Thoracic aorta (tissue), 2 donors: Measurements from ENCODE around the gene LGALS7. TPM values are rescaled to one million over a fixed set of nuclear protein-coding genes. Genes with fewer than 3 reads are reported as not detected.

Experiments
- ATAC-seq: fragments of 150-250 bp; one replicate; pipeline ENCODE4 v1.8.0; 2017; ENCODE audit warnings: low read depth; ENCODE audit not compliant: insufficient number of reproducible peaks, low FRiP score
- DNase-seq: peaks from one replicate; pipeline ENCODE4 v3.0.0-alpha.2; 2020; ENCODE audit warnings: low spot score
- H3K27ac ChIP-seq, 2 donors: fragments of 200-600 bp; sonication (generic); 1 replicate in 1 of 2; 2 replicates in 1 of 2; pipeline ENCODE4 v1.5.1; 2016; ENCODE audit warnings: mild to moderate bottlenecking in 2 of 2, moderate library complexity in 2 of 2
- H3K27me3 ChIP-seq: fragments of 200-600 bp; sonication (generic); replicated peaks from 2 replicates; pipeline ENCODE4 v1.6.0; 2016; ENCODE audit warnings: mild to moderate bottlenecking; ENCODE audit not compliant: insufficient read depth
- H3K36me3 ChIP-seq: fragments of 200-600 bp; sonication (generic); one replicate; pipeline ENCODE4 v1.5.1; 2016
- H3K4me1 ChIP-seq, 2 donors: fragments of 200-600 bp; sonication (generic); 1 replicate in 1 of 2; 2 replicates in 1 of 2; pipeline versions ENCODE4 v1.5.1 to v1.6.0; 2016; ENCODE audit warnings: low read depth in 2 of 2, mild to moderate bottlenecking in 1 of 2; ENCODE audit not compliant: control insufficient read depth in 1 of 2
- H3K4me3 ChIP-seq: fragments of 200-600 bp; sonication (generic); 2 replicates; pipeline ENCODE4 v1.5.1; 2016; ENCODE audit warnings: mild to moderate bottlenecking
- H3K9me3 ChIP-seq: fragments of 200-600 bp; sonication (generic); 2 replicates; pipeline ENCODE4 v1.5.1; 2016
- CTCF ChIP-seq: fragments of 200-600 bp; sonication (generic); IDR thresholded peaks from one replicate; pipeline ENCODE4 v1.5.1; 2019; ENCODE audit warnings: antibody characterized with exemption
- total RNA-seq, 2 donors: library from RNA; depleted of rRNA; stranded (reverse); fragments of >200 nt; gene quantifications; one replicate each; pipeline versions ENCODE4 v1.1.0 to v1.2.3, GENCODE V29; 2016

Gene LGALS7
- total RNA-seq, 2 donors from 2014 or later, result not detected

- no peak overlapping the region for H3K27ac ChIP-seq
- no peak for DNase-seq
- H3K4me3 ChIP-seq, result no peak overlapping the region
- ATAC-seq, result no peak
- no peaks in the 10 kb centered on the region for H3K36me3 ChIP-seq
- no peaks in the 10 kb centered on the region for H3K27me3 ChIP-seq
- no peaks in the 10 kb centered on the region for H3K4me1 ChIP-seq
- no peak for TF ChIP-seq CTCF
- no peaks in the 10 kb centered on the region for H3K9me3 ChIP-seq
These were observed 29.7 kb downstream of the LGALS7 start for GRCh38 chr19:38743394-38744297.

DNA sequence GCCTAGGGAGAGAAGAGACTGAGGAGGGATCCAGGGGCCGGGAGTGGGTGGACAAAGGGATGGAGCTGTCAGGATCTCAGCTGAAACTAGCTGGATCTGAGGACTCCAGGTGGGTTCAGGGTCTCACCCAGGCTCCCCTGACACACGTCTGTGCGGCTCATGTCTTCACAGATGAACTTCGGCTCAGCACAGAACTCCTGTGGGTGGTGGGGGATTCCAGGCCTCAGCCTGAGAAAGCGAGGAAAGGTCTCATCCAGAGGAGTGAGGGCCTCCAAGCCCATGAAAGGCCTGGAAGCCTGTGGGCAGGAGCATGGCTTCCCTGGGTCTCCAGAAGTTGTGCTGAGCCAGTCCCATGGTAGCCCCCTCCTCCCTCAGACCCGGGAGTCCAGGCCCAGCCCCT, 30.4 kb downstream of the LGALS7 start:
- no peaks in the 10 kb centered on the region for H3K27me3 ChIP-seq
- DNase-seq (no peak), ATAC-seq (no peak)
- no peak for TF ChIP-seq CTCF
- no peaks in the 10 kb centered on the region for H3K4me1 ChIP-seq
- H3K4me3 ChIP-seq, result no peak overlapping the region
- no peak overlapping the region for H3K27ac ChIP-seq
- no peaks in the 10 kb centered on the region for H3K9me3 ChIP-seq
- no peaks in the 10 kb centered on the region for H3K36me3 ChIP-seq

DNA sequence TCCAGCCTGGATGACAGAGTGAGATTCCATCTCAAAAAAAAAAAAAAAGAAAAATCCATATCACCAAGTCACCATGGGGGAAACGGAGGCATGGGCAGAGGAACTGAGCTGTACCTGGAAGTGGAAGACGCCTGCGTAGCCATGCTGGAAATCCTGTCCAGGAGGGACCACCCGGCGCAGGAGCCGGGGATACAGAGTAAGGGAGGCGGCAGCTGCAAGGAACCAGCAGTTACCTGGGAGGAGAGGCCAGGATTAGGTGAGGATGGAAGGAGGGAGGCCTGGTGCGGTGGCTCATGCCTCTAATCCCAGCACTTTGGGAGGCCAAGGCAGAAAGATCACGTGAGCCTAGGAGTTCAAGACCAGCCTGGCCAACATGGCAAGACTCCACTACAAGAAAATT, 31.0 kb downstream of the LGALS7 start:
- H3K27me3 ChIP-seq, result no peaks in the 10 kb centered on the region
- no peaks in the 10 kb centered on the region for H3K9me3 ChIP-seq
- DNase-seq (no peak), ATAC-seq (no peak)
- no peak overlapping the region for H3K27ac ChIP-seq
- TF ChIP-seq CTCF, result no peak
- no peak overlapping the region for H3K4me3 ChIP-seq
- no peaks in the 10 kb centered on the region for H3K4me1 ChIP-seq
- H3K36me3 ChIP-seq, result no peaks in the 10 kb centered on the region

DNA sequence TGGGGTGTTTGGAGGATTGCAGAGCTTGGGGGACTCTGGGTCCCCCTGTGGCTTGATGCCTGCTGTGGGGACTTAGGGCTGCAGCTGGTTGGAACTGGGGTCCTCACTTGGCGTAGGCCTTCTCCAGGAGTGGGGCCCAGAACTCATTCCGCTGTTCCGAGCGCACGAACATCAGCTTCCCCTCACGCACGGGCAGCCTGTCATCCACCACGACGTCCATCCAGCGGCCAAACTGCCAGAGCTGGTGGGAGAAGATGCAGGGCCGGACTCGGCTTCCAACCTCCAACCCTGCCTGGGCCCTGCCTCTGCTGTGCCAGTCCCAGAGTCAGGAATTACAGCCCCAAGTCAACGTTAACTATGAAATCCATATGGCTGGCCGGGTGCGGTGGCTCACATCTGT, 31.6 kb downstream of the LGALS7 start:
- no peak overlapping the region for H3K27ac ChIP-seq
- peaks cover 0 to under 1% of the 10 kb centered on the region in 2 donors for H3K4me1 ChIP-seq
- H3K4me3 ChIP-seq, result no peak overlapping the region
- no peak for TF ChIP-seq CTCF
- ATAC-seq, result no peak
- no peak for DNase-seq
- H3K9me3 ChIP-seq, result no peaks in the 10 kb centered on the region
- no peaks in the 10 kb centered on the region for H3K27me3 ChIP-seq
- H3K36me3 ChIP-seq, result no peaks in the 10 kb centered on the region

DNA sequence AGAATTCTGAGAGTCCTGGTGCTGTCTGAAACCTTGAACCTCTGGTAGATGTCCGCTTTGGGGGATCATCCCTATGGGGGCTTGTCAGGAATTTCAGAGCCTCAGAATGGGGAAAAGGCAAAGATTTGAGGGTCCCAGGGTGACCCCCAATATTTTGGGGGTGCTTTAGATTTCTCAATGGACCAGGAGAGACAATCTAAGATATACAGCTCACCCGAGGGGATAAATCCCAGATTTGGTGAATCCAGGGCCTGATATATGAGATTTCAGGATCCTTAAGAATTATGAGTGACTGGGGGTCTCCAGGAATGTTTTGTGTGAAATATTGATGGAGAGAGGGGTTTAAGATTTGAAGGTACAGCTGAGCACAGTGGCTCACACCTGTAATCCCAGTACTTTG, 32.4 kb downstream of the LGALS7 start:
- Histone ChIP-seq H3K27ac (no peak overlapping the region), H3K9me3 (no peaks in the 10 kb centered on the region), H3K4me1 (peaks cover 0 to 5% of the 10 kb centered on the region in 2 donors), H3K4me3 (no peak overlapping the region), H3K36me3 (no peaks in the 10 kb centered on the region), H3K27me3 (no peaks in the 10 kb centered on the region)
- TF ChIP-seq CTCF, result no peak
- ATAC-seq (no peak), DNase-seq (no peak)
